DLD1 (cell line): Measurements from ENCODE around the gene CCDC148.

Experiments used
- in situ Hi-C: cut with HindIII; loops from 2 replicates; pipeline ENCODE4 v1.10.0; 2017; ENCODE audit warnings: low sequenced_read_pairs

CCDC148 gene

DNA sequence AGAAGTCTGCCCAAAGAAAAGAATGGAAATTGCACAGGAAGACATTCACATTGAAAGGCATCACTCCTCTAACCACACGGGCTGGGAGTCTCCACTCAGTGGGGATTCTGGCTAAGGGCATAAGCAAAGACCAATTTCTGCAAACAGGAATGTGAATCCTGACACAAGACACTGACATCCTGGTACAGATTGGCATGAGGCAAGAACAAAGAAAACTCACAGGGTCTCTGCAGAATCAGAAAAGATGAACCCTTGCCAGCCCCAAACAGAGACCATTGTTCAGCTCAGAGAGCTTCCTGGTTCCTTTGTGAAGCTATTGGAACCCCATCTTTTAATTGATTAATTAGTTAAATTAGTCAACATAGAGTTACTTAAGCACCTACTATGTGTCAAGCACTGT is 272.6 kb downstream of the CCDC148 start:
- in situ Hi-C loops, result no loop called here

DNA sequence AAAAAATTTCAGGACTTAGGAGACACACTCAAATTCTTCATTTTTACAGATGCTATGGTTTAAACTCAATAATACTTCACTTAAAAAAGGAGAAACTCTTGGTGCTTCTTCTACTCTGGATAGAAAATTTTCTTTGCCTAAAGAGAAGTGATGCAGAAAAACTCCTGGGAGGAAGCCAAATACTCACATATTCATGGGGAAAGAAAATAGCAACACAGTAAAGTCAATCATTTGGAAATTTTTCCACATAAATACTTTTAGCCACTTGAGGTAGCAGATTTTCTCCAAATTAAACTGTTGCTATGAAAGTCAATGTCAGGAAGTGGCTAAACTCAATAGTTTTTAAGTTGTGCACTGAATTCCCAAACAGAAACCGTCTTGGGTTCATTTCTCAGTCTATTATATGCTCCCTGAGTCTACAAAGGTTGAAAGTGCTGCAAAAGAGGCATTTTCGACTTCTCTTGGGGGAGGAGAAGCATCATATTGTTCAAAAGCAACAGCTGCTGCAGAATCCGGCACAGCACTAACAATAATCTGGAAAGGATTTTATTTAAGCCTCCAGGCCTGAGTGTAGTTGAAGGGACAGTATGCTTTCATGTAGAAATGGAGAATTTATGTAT is 273.8 kb downstream of the CCDC148 start:
- in situ Hi-C loops, result no loop called here

DNA sequence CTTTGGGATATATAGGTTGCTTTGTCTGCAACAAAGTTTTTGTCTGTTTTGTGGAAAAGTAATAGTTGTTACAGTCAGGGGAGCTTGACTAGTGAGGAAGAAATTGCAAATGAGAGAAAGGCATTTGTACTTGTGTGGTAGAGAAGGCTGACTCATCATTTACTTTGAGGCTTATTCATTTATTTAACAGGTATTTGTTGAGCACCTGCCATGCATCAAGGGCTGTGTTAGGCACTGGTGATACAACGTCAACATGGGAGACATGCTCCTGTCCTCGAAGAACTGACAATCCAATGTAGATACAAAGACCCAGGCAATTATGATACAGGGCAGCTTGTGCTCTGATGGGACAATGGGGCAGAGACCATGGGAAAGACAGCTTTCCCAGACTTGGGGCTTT is 275.4 kb downstream of the CCDC148 start:
- in situ Hi-C loops, result no loop called here

DNA sequence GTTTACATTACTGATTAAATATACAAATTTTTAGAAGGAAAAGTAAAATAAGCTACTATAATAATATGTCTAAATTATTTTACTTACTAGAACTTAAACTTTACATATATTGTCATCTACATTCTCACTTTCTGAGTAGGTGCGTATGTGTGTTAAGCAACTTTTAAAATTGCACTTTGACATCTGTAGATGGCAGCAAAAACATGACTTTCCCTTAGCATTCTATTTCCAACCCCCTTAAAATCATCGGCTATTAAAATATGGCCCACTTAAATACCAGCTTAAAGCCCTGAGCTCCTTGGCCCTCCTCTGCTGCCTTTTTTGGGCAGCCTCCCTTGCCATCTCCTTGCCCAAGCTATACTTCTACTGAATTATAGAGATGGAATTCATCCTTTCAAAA is 276.9 kb downstream of the CCDC148 start:
- in situ Hi-C loops, result loop anchor here (5.0 kb wide), 1 partner anchor 57 kb away; no protein-coding TSS in a partner anchor

DNA sequence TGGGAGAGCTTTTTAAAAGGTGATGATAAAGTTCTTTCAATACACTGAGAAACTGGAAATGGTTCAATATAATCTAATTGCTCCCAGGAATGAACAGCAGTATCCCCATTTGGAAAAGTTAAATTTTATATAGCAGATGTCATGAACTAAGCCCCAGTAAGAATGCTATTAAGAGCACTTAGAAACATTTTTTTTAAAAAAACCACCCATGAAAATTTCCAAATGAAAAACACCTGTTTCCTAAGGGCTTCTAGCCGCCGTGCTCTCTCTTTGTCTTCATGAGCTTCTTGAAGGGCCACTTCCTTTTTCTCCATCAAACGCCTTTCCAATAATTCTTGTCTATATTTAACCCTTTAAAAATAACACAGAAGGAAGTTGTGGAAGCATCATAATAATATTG is 277.9 kb downstream of the CCDC148 start:
- in situ Hi-C loops, result loop anchor here (5.0 kb wide), 1 partner anchor 56 kb away; no protein-coding TSS in a partner anchor

DNA sequence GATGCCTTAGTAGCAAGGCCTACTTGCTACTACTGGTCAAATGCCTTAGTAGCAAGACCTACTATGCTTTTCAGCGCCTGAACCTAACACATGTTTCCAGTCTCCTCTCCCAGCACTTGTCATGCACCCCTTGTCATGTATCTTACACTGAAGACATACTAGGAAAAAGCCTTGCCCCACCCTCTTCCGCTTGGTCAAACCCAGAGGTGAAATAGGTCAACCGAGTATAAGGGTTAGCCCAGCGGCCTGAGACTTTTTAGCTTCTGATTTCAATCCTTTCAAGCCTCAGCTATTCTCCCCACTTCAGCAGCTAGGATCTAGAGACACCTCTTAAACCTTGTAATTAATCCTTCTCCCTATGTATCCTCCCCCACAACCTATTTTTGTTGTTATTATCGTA is 281.6 kb downstream of the CCDC148 start:
- in situ Hi-C loops, result loop anchor here (5.0 kb wide), 1 partner anchor 53 kb away; no protein-coding TSS in a partner anchor

DNA sequence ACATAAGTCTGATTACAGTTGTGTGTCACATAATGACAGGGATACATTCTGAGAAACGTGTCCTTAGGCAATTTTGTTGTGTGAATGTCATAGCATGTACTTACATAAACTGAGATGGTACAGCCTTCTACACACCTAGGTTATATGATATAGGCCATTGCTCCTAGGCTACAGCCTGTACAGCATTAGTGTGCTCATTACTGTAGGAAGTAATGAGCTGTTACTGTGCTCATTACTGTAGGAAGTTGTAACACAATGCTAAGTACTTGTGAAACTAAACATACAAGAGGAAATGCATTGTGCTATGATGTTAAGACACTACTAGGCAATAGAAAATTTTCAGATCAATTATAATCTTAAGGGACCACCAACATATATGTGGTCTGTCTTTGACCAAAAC is 282.1 kb downstream of the CCDC148 start:
- in situ Hi-C loops, result no loop called here

DNA sequence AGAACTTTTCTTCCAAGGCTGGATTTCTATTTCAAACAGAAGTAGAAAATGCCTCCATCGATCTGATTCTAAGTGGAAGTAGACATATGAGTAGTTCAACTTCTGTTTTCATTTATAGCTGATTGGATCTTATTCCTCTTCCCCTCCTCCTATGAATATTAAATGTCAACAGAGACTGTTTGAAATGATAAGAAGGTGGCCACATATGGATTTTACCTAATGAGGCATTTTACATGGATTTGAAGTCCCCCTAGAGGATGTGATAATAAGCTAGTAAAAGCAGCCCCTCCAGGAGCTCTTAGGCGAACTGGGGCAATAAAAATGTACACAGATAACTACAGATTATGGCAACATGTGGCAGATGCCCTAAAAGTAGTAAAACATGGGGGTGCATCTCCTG is 283.8 kb downstream of the CCDC148 start:
- in situ Hi-C loops, result no loop called here

DNA sequence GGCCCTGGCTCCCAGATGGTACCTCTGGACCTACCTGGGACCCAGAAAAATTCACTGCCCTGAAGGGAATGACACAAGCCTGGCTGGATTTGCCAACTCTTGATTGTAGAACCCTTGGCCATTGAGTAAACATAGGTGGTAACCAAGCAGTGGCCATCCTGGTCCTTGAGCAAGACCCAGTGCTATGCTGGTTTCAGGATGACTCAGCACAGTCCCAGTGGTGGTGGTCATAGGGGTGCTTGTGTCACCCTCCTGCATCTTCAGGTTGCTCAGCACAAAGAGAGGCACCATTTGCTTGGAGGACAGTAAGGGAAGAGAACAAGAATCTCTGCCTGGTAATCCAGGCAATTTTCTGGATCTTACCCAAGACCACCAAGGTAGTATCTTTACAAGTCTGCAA is 302.0 kb downstream of the CCDC148 start:
- in situ Hi-C loops, result no loop called here

DNA sequence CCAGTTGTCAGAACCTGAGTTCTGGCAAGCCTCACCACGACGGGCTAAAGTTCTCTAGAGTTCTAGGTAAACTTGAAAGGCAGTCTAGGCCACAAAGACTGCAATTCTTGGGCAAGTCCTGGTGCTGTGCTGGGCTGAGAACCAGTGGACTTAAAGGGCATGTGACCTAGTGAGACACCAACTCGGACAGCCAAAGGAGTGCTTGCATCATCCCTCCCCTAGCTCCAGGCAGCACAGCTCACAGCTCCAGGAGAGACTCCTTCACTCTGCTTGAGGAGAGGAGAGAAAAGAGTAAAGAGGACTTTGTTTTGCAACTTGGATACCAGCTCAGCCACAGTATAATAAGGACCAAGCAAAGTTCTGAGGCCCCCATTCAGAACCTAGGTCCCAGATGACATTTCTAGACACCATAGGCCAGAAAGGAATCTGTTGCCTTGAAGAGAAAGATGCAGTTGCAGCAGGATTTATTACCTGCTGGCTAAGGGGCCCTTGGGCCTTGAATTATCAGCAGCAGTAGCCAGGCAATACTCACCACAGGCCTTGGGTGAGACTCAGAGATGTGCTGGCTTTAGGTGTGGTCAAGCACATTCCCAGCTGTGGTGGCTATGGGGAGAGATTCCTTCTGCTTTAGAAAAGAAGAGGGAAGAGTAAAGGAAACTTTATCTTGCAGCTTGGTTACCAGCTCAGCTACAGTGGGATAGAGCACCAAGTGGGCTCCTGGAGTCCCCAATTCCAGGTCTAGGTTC is 303.1 kb downstream of the CCDC148 start:
- in situ Hi-C loops, result no loop called here

DNA sequence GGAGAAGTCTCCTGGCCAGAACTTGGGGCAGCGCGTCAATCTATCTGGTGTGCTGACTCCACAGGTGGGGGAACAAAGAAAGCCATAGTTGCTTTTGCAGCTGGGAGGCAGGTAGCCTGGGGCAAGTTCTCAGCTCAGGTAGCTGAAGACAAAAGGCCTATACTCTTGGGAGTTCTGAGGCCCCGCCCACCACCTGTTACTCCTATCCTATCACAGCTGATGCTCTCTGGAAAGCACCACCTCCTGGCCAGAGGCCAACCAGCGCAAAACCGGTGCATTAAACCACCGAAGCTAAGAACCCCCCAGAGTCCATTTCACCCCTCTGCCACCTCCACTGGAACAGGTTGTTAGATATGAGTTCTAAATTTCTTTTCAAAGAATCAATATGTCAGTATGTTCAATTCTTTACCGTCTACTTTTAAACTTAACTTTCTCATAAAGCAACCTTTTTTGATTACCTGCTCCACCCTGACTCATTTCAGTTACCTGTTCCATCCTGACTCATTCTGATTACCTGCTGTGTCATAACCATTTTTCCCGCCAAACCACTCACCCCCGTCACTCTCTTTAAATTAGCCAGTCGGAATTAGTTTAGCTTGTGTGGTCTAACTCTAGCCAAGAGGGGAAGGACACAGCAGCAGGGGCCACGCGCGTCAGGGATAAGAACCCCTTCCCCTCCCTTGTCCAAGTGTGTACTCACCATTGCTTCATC is 311.5 kb downstream of the CCDC148 start:
- in situ Hi-C loops, result no loop called here

DNA sequence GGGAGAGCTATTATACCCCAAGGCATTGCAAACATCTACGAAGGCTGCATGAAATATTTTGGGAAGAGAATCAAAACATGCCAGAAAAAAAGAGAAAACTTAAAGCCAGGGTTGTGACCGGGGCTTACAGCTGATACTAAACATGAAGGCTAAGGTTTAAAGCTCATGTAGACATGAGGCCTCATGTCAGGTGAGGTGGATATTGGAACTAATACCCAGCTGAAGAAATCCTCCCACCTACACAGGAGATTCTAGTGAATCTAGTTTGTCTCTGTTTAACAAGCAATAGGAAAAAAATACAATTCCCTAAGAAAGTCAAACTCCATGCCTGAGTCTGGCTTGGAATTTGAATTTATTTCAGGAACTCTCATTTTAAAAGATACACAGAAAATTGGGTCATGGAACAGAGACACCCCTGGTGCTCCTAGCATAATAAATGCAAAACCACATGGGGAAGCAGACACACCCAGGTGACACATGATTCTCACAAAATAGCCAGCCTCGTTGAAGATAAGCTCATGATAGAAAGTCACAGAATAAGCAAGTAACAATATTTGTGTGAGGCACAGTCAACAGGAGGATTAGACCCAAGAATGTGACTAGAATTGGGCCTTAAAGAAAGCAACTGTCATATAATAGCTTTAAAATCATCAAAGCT is 312.7 kb downstream of the CCDC148 start:
- in situ Hi-C loops, result no loop called here

DNA sequence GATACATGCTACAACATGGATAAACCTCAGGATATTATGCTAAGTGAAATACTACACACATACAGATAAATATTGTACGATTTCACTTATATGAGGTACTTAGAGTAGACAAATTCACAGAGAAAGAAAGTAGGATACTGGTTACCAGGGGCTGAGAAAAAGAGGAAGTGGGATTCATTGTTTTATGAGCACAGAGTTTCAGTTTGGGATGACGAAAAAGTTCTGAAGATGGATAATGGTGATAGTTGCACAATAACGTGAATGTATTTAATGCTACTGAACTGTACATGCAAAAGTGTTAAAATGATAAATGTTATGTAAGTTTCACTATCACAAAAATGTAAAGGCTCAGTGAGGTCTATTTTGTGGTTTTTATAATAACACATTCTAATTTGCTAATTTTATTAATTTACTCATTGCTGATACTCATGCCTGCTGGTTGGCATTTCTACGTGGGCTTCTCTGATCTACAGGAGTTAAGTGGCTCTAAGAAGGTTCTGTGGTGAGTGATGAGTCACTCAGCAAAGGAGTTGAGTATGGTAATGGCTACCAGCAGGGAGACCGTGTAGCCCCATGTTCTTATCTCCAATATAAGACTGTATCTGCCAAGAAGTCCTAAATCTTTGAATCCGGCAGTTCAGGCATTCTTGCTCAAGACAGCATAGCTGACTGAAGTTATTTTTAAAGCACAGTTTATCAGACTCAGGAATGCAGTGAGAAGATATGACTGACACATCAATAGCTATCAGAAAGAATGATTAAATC is 313.8 kb downstream of the CCDC148 start:
- in situ Hi-C loops, result no loop called here

DNA sequence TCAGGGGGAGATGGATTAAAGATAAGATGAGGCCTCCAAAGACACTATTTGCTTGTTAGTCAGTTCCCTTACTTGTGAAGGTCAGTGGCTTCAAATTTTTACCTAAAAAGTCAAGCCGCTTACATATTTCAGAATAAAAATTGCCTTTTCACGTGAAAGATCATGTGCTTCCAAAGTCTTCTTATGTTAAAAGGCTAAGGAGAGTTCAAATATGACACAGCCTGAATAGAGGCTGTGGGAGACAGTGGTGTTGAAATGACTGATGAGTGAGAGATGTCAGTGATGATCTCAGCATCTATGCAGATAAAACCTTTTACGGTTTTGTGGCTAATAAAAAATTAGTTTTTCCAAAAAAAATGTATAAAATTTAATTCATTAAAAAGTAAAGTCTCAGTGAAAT is 314.4 kb downstream of the CCDC148 start:
- in situ Hi-C loops, result no loop called here

DNA sequence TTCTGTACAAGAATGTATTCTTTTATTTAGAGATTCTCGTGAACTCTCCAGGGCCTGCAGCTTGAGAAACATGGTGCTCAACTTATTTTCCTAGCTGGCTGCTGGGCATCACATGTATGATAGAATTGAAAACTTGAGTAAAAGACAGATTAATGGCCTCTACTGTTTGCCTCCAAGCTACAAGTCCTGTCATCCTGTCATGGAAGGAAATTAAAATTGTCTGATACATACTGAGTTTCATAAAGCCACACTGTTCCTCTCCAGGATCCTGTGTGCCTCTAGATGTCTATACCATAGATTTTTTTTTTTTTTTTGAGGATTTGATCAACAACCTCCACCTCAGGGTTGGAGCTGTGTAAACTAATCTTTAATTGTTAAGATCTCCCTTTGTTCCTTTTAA is 316.4 kb downstream of the CCDC148 start:
- in situ Hi-C loops, result no loop called here

DNA sequence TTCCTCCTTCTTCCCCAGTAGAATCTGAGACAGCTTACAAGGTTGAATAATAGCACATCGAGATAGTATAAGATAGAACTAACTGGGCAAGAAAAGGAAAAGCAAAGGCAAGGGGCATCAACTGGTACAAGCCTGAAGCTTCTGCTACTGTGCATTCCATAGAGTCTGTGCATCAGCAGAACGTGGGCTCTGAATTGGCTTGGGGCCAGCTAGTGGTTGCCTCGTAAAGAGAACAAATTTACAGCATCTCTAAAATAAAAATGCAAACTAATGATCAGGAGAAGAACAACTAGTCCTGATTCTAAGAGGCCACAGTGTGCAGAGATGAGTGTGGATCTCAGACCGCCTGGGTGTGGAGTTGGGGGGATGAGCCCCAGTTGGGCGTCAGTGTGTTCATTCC is 318.3 kb downstream of the CCDC148 start:
- in situ Hi-C loops, result no loop called here

DNA sequence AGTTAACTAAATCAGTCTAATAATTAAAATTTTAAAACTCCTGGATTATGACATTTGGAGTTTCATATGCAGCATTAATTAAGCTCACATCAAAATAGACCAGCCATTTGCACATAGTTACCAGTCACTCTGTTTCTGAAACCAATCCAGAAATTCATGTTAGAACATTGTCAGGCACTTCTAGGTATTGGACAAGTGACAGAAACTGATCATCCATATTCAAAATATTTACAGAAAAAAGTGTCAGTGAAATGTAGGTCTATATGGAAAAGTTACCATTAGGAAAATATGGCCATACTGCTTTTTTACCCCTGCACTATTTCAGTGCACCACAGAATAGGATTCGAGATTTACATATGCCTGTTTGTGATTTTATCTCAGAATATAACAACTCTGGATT is 321.5 kb downstream of the CCDC148 start:
- in situ Hi-C loops, result no loop called here

DNA sequence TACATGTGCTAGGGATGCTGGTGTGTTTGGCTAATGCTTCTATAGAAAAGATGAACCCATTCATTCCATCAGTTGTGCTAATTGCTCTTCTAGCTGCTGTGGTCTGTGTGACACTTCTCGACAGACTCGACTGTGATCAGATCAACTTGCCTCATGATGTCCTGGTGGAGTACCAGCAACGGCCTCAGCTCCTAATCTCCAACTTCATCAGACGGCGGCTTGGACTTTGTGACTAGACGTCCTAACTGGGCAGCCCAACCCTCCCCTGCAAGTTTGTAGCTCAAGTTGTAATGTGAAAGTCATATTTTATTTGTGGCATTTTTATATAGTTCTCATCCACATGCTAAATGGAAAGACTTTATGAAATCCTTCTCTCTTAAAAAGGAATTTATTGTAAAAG is 321.9 kb downstream of the CCDC148 start:
- in situ Hi-C loops, result no loop called here

DNA sequence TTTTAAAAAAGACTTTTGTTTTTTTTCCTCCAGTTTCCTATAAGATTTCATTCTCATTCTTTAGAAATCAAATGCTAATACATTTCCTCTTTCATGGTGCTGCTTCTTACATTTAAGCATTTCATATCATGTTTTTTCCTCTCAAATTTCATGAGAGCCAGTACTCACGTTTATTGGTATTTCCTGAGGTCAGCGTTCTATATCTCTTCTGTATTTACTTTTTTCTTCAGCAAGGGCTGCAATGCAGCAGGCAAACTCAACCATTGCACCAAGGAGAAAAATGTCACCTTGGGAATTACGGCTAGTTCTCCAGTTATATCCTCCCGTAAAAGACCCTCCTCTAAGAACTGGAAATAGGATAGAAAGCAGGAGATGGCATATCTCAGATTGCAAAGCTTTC is 322.5 kb downstream of the CCDC148 start:
- in situ Hi-C loops, result no loop called here

DNA sequence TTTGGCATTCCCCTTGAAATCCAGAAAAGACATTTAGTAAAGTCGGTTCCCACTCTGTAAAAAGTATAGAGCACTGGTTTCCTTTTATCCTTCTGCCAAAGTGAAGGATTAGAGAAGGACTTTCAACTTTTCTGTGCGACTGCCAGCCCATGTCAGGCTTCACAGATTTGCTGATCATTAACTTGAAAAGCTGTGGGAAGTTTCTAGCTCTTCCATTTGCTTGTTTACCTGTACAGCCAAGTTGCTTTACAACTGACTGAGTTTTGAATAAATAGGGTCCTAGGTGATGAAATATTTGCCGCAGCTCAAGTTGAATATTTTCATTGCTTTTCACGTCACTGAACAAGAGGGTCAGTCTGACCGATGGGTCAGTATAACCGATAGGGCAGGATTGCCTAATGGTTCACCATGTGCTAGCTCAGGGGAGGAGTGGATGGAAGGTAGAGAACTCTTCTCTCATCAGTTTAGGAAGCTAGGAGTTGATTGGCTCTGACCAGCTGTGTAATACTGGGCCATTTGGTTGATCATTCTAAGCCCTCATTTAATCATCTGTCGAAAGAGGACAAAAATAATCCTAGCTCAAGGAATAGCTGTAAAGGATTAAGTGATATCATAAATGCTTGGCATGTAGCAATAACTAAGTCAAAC is 324.5 kb downstream of the CCDC148 start:
- in situ Hi-C loops, result no loop called here
